ENCODE results near the gene HNMT. TPM values are rescaled to one million over a fixed set of nuclear protein-coding genes. Genes with fewer than 3 reads are reported as not detected.

The HNMT gene
- polyA plus RNA-seq, 1 donor (not counting 4 experiments of a cell fraction or from before 2014, with no cell fraction given) = 7.4 TPM

- Histone ChIP-seq H3K9me1 (ENCODE audit: control insufficient read depth, extremely low read depth, insufficient read depth, low read length) (no peaks in the 10 kb centered on the region), H3K27me3 (ENCODE audit: control insufficient read depth, extremely low read depth, insufficient read depth, low read length) (no peaks in the 10 kb centered on the region), H3K79me2 (ENCODE audit: control insufficient read depth, insufficient read depth, low read length) (no peaks in the 10 kb centered on the region), H4K20me1 (ENCODE audit: control insufficient read depth, extremely low read depth, insufficient read depth, low read length) (no peaks in the 10 kb centered on the region), H3K4me2 (ENCODE audit: control insufficient read depth, extremely low read depth, insufficient read depth, low read depth, low read length) (peak overlapping the region; percentile 26), H3K4me1 (ENCODE audit: control insufficient read depth, extremely low read depth, insufficient read depth, low read length) (peaks cover 14% of the 10 kb centered on the region), H3K9me3 (ENCODE audit: control insufficient read depth, low read depth, low read length) (no peaks in the 10 kb centered on the region), H3K36me3 (ENCODE audit: control insufficient read depth in 2 of 2, extremely low read depth in 1 of 2, insufficient read depth in 2 of 2, low read length in 2 of 2) (no peaks in the 10 kb centered on the region), H3K9ac (ENCODE audit: control insufficient read depth, extremely low read depth, insufficient read depth, low read length) (no peak overlapping the region), H3K4me3 (ENCODE audit: control insufficient read depth in 2 of 3, extremely low read depth in 1 of 3, insufficient read depth in 2 of 3, low read depth in 1 of 3, low read length in 3 of 3) (no peak overlapping the region), H2AFZ (ENCODE audit: control insufficient read depth, low read length) (no peak overlapping the region), H3K27ac (ENCODE audit: control insufficient read depth, insufficient read depth, low read length) (no peak overlapping the region)
- TF ChIP-seq, protein P1, sequence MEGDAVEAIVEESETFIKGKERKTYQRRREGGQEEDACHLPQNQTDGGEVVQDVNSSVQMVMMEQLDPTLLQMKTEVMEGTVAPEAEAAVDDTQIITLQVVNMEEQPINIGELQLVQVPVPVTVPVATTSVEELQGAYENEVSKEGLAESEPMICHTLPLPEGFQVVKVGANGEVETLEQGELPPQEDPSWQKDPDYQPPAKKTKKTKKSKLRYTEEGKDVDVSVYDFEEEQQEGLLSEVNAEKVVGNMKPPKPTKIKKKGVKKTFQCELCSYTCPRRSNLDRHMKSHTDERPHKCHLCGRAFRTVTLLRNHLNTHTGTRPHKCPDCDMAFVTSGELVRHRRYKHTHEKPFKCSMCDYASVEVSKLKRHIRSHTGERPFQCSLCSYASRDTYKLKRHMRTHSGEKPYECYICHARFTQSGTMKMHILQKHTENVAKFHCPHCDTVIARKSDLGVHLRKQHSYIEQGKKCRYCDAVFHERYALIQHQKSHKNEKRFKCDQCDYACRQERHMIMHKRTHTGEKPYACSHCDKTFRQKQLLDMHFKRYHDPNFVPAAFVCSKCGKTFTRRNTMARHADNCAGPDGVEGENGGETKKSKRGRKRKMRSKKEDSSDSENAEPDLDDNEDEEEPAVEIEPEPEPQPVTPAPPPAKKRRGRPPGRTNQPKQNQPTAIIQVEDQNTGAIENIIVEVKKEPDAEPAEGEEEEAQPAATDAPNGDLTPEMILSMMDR (optimal IDR thresholded peaks at IDR 0.05 in 1 of 3, IDR thresholded peaks at IDR 0.05 in 1 of 3, conservative IDR thresholded peaks at IDR 0.05 in 1 of 3; ENCODE audit: extremely low read depth in 1 of 3, insufficient read depth in 2 of 3, low read length in 3 of 3) = no peak
- TF ChIP-seq EZH2 (IDR thresholded peaks at IDR 0.05; ENCODE audit: low read length) = no peak
- dilution Hi-C loops (cut with MboI; ENCODE audit: extremely low pct_ligation_motif_present, low sequenced_read_pairs) = no loop called here
- DNase-seq (ENCODE audit: low read depth, low spot score) (no peak), FAIRE-seq (no peak)
These were observed 95.4 kb downstream of the HNMT start for GRCh38 chr2:138059487-138060300.

GRCh38 chr2:138060301-138060635 lies 96.0 kb downstream of the HNMT start:
- DNase-seq (ENCODE audit: low read depth, low spot score) (peak; percentile 92), FAIRE-seq (peak; percentile 96)
- dilution Hi-C loops (cut with MboI; ENCODE audit: extremely low pct_ligation_motif_present, low sequenced_read_pairs) = no loop called here
- Histone ChIP-seq H3K9ac (ENCODE audit: control insufficient read depth, extremely low read depth, insufficient read depth, low read length) (no peak overlapping the region), H3K4me3 (ENCODE audit: control insufficient read depth in 2 of 3, extremely low read depth in 1 of 3, insufficient read depth in 2 of 3, low read depth in 1 of 3, low read length in 3 of 3) (no peak overlapping the region), H3K27me3 (ENCODE audit: control insufficient read depth, extremely low read depth, insufficient read depth, low read length) (no peaks in the 10 kb centered on the region), H3K9me1 (ENCODE audit: control insufficient read depth, extremely low read depth, insufficient read depth, low read length) (no peaks in the 10 kb centered on the region), H4K20me1 (ENCODE audit: control insufficient read depth, extremely low read depth, insufficient read depth, low read length) (no peaks in the 10 kb centered on the region), H3K36me3 (ENCODE audit: control insufficient read depth in 2 of 2, extremely low read depth in 1 of 2, insufficient read depth in 2 of 2, low read length in 2 of 2) (no peaks in the 10 kb centered on the region), H3K27ac (ENCODE audit: control insufficient read depth, insufficient read depth, low read length) (no peak overlapping the region), H2AFZ (ENCODE audit: control insufficient read depth, low read length) (no peak overlapping the region), H3K79me2 (ENCODE audit: control insufficient read depth, insufficient read depth, low read length) (no peaks in the 10 kb centered on the region), H3K4me2 (ENCODE audit: control insufficient read depth, extremely low read depth, insufficient read depth, low read depth, low read length) (no peak overlapping the region), H3K4me1 (ENCODE audit: control insufficient read depth, extremely low read depth, insufficient read depth, low read length) (peaks cover 14% of the 10 kb centered on the region), H3K9me3 (ENCODE audit: control insufficient read depth, low read depth, low read length) (no peaks in the 10 kb centered on the region)
- TF ChIP-seq, protein P1 (optimal IDR thresholded peaks at IDR 0.05 in 1 of 3, IDR thresholded peaks at IDR 0.05 in 1 of 3, conservative IDR thresholded peaks at IDR 0.05 in 1 of 3; ENCODE audit: extremely low read depth in 1 of 3, insufficient read depth in 2 of 3, low read length in 3 of 3) = no peak
- TF ChIP-seq EZH2 (IDR thresholded peaks at IDR 0.05; ENCODE audit: low read length) = no peak
